Measurements from ENCODE around the gene ZMYND10.

Gene ZMYND10

DNA sequence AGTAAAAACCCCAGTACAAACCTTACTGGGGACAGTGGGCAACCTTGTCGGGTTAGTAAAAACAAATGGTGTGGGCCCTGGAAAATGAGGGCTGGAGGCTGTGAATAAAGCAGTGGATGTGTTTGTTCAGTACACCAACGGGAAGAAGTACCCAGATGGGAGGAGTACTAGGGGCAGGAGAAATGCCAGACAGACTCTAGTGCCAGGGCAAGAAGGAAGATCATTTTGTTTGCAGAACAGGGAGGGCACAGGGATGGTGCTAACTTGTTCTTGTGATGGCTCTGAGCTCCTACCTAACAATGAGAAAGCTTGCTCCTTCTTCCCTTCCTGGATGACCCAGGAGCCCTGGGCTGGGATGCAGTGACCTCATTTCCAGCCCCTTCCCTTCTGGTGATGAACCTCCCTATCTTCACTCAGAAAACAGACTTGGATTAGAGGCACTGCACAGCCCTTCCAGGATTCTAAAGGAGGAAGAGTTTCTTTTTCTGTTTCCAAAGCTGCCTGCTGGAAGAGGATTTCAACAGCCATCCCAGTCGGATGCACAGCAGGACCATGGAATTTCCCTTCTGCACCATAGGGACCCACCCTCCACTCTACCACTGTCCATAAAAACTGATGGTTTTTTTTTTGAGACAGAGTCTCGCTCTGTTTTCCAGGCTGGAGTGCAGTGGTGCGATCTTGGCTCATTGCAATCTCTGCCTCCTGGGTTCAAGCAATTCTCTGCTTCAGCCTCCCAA lies 11.0 kb downstream of the ZMYND10 start:
- H3K4me3 ChIP-seq (ENCODE audit: low read length) = no peak overlapping the region
- no peak for DNase-seq (ENCODE audit: low read depth)
- TF ChIP-seq, protein P1, sequence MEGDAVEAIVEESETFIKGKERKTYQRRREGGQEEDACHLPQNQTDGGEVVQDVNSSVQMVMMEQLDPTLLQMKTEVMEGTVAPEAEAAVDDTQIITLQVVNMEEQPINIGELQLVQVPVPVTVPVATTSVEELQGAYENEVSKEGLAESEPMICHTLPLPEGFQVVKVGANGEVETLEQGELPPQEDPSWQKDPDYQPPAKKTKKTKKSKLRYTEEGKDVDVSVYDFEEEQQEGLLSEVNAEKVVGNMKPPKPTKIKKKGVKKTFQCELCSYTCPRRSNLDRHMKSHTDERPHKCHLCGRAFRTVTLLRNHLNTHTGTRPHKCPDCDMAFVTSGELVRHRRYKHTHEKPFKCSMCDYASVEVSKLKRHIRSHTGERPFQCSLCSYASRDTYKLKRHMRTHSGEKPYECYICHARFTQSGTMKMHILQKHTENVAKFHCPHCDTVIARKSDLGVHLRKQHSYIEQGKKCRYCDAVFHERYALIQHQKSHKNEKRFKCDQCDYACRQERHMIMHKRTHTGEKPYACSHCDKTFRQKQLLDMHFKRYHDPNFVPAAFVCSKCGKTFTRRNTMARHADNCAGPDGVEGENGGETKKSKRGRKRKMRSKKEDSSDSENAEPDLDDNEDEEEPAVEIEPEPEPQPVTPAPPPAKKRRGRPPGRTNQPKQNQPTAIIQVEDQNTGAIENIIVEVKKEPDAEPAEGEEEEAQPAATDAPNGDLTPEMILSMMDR (IDR thresholded peaks at IDR 0.05; ENCODE audit: insufficient read depth, low read depth, low read length, missing control alignments) = no peak

DNA sequence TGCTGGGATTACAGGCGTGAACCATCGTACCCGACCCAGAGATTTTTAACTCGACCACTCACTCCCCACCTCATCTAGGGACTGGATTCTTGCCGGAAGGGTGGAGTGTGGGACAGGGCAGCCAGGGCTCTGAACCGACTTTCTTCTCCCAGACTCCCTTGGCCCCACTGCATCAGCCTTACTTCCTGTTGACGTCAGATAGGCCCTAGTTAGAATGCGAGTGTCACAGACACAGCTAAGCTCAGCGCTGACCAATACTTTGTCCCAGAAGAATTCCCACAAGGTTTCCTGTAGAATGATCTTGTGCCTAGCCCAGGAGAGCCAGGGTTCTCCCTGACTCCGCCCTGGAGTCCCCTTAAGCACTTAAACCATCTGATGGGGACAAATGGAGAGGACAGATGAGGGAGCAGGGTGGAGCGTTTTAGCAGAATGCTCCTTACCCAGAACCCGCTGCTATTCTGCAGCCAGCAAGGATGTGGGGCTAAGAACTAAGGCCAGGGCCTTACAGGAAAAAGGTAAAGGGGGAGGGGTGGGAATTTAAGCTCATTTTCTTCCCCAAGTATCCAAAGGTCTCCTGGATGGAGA lies 11.7 kb downstream of the ZMYND10 start:
- TF ChIP-seq, protein P1 (IDR thresholded peaks at IDR 0.05; ENCODE audit: insufficient read depth, low read depth, low read length, missing control alignments) = no peak
- no peak overlapping the region for H3K4me3 ChIP-seq (ENCODE audit: low read length)
- no peak for DNase-seq (ENCODE audit: low read depth)

DNA sequence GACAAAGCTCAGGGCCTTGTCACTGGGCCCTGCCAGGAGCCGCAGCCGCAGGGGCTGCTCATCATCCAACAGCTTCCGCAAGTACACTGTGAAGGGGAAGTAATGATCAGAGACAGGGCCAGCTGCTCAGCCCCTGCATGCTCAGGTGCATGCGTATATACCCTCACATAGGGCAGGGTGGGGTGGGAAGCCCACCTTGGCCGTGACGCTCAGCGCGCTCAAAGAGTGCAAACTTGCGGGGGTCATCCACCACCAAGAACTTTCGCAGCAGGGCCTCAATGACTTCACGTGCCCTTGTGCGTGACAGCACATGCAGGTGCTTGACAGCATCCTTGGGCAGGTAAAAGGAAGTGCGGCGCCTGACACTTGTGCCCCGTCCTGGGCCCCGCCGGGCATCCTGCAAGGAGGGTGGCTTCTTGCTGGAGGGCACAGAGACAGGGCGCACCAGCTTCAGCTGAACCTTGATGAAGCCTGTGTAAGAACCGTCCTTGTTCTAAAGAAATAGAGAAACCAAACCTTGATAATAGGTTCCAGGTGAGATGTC lies 14.1 kb downstream of the ZMYND10 start:
- no peak overlapping the region for H3K4me3 ChIP-seq (ENCODE audit: low read length)
- DNase-seq (ENCODE audit: low read depth) = no peak
- TF ChIP-seq, protein P1 (IDR thresholded peaks at IDR 0.05; ENCODE audit: insufficient read depth, low read depth, low read length, missing control alignments) = no peak

DNA sequence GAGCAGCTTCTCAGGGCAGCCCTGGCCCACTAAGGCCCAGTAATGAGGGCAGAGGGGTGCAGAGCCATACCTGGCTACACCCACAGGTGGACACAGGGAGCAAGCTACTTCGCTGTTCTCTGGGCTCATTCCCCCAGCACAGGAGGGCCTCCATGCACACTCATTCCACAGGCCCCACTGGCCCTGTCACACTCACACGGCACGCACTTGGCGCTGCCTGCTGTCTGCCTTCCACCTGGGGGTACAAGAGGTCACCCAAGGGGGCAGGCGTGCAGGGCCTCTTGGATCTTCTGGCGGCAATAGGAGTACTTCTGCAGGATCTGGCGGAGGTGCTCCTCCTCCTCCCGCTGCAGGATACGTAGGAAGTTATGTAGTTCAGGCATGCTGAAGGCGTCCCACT lies 15.2 kb downstream of the ZMYND10 start:
- TF ChIP-seq, protein P1 (IDR thresholded peaks at IDR 0.05; ENCODE audit: insufficient read depth, low read depth, low read length, missing control alignments) = no peak

DNA sequence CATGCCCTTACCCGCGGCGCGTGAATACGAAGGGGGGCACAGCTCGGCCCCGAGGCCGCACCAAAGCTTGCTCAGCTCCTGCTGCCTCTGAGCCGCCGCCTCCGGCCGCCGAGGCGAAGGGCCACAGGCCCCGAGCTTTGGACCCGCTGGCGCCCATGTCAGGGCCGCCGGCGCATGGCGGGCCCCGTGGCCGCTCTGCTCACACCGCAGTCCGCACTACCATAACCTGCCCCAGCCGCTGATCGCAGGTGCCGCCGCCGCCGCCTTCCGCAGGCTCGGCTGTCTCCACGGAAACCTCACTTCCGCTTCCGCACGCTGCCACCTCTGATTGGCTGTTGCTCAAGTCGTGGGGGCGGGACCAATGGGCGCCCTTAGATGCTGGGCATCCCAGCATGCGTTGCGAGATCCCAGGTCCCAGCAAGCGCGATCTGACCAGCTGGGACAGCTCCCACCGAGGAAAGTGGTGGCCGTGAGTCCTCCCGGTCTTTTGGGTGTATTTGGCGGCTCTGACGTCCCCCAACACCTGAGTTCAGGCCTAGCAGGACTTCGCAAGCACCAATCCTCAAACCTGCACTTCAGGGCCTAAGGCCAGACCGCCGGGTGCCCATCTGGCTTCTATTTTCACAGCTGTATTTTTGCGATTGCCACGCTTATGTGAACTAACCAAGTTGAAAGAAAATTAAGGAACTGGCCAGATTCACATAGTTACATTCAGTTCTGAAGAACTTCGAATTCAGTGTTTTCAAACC lies 17.4 kb downstream of the ZMYND10 start, which contains the start of gene TUSC2:
Gene TUSC2 (minus strand): TSS at position 281 of the 749 bp plus-strand sequence. CDS start 124 bp downstream, at position 157.
- peak; percentile 99 for DNase-seq (ENCODE audit: low read depth)
- TF ChIP-seq, protein P1 (IDR thresholded peaks at IDR 0.05; ENCODE audit: insufficient read depth, low read depth, low read length, missing control alignments) = no peak
- peak within 1 kb of the TSS; percentile 78 for H3K4me3 ChIP-seq (ENCODE audit: low read length)

More for the DNA sequence above, 15.2 kb downstream of the ZMYND10 start:
- H3K4me3 ChIP-seq (ENCODE audit: low read length) = no peak overlapping the region
- DNase-seq (ENCODE audit: low read depth) = no peak

DNA sequence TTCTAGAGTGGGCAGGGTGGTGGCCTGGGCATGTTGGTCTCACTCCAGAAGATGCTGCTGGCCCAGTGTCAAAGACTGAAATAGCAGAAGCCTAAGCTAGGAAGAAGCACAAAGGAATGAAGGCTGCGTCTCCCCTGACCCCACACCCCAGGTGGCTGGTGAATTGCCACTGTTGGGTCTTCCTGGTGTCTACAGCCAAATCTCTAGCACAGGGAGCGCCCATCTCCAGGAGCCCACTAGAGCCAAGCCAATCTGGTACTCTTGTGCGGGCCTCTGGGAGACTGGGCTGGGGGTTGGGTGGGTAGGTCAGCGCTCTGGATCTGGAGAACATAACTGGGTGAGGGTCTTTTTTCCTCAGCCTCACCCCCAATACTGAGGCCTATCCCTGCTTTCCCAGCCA lies 18.4 kb downstream of the ZMYND10 start:
- no peak for DNase-seq (ENCODE audit: low read depth)
- peak overlapping the region; percentile 78 for H3K4me3 ChIP-seq (ENCODE audit: low read length)
- TF ChIP-seq, protein P1 (IDR thresholded peaks at IDR 0.05; ENCODE audit: insufficient read depth, low read depth, low read length, missing control alignments) = no peak
